Neuronal stem cell (in vitro differentiated cells): ENCODE measurements around the gene STING1.

Source experiments
- DNase-seq: peaks from one replicate; pipeline ENCODE4 v3.0.0-alpha.2; 2013; ENCODE audit warnings: low spot score
- H2AFZ ChIP-seq: one replicate; pipeline ENCODE4 v1.6.1; 2013; ENCODE audit warnings: mild to moderate bottlenecking, low read length, inconsistent platforms
- H2AK5ac ChIP-seq: 2 replicates; pipeline ENCODE4 v1.6.1; 2013; ENCODE audit warnings: low read depth, mild to moderate bottlenecking, inconsistent platforms, low read length, moderate library complexity, mixed read lengths
- H2BK120ac ChIP-seq: 2 replicates; pipeline ENCODE4 v1.6.1; 2013; ENCODE audit warnings: low read depth, mild to moderate bottlenecking, inconsistent platforms, low read length, moderate library complexity, mixed read lengths
- H2BK12ac ChIP-seq: one replicate; pipeline ENCODE4 v1.6.1; 2013; ENCODE audit warnings: low read length, inconsistent platforms
- H2BK15ac ChIP-seq: 2 replicates; pipeline ENCODE4 v1.6.1; 2013; ENCODE audit warnings: mild to moderate bottlenecking, low read length, inconsistent platforms, mixed read lengths
- H2BK5ac ChIP-seq: one replicate; pipeline ENCODE4 v1.6.1; 2013; ENCODE audit warnings: inconsistent platforms, mild to moderate bottlenecking, low read length, moderate library complexity
- H3K14ac ChIP-seq: one replicate; pipeline ENCODE4 v1.6.1; 2013; ENCODE audit warnings: low read length, inconsistent platforms
- H3K18ac ChIP-seq: 2 replicates; pipeline ENCODE4 v1.6.1; 2013; ENCODE audit warnings: low read length, inconsistent platforms
- H3K23ac ChIP-seq: 2 replicates; pipeline ENCODE4 v1.6.1; 2013; ENCODE audit warnings: low read depth, mild to moderate bottlenecking, mixed read lengths, low read length, inconsistent platforms; ENCODE audit not compliant: poor library complexity
- H3K27ac ChIP-seq: replicated peaks from 3 replicates; pipeline ENCODE4 v1.5.1; 2013; ENCODE audit warnings: low read length, inconsistent platforms
- H3K27me3 ChIP-seq, 3 experiments: 2 replicates each; pipeline ENCODE4 v1.6.1; 2013; ENCODE audit warnings: low read length in 3 of 3, mild to moderate bottlenecking in 2 of 3, inconsistent platforms in 1 of 3, low read depth in 1 of 3, mixed read lengths in 1 of 3, moderate library complexity in 1 of 3; ENCODE audit not compliant: control insufficient read depth in 3 of 3, insufficient read depth in 3 of 3
- H3K36me3 ChIP-seq, 2 donors: replicated peaks in 1 of 2; 2 replicates each; pipeline ENCODE4 v1.6.1; 2013; ENCODE audit warnings: low read length in 2 of 2; ENCODE audit not compliant: control insufficient read depth in 2 of 2, insufficient read depth in 2 of 2
- H3K4ac ChIP-seq: 2 replicates; pipeline ENCODE4 v1.6.1; 2013; ENCODE audit warnings: inconsistent platforms, mild to moderate bottlenecking, low read length, moderate library complexity
- H3K4me1 ChIP-seq, 2 donors: 1 replicate in 1 of 2; 2 replicates in 1 of 2; pipeline ENCODE4 v1.6.1; 2013; ENCODE audit warnings: low read length in 2 of 2, low read depth in 1 of 2; ENCODE audit not compliant: control insufficient read depth in 2 of 2, insufficient read depth in 1 of 2
- H3K4me2 ChIP-seq: one replicate; pipeline ENCODE4 v1.6.1; 2013; ENCODE audit warnings: mild to moderate bottlenecking, low read length, inconsistent platforms; ENCODE audit not compliant: insufficient read depth, poor library complexity, severe bottlenecking
- H3K4me3 ChIP-seq, 2 donors: 2 replicates each; pipeline ENCODE4 v1.5.1; 2013; ENCODE audit warnings: low read length in 2 of 2, mild to moderate bottlenecking in 2 of 2, inconsistent platforms in 1 of 2, moderate library complexity in 1 of 2
- H3K79me1 ChIP-seq: one replicate; pipeline ENCODE4 v1.6.1; 2013; ENCODE audit warnings: low read depth, mild to moderate bottlenecking, inconsistent platforms, low read length, moderate library complexity
- H3K9ac ChIP-seq: one replicate; pipeline ENCODE4 v1.6.1; 2013; ENCODE audit warnings: mild to moderate bottlenecking, low read depth, low read length, inconsistent platforms; ENCODE audit not compliant: poor library complexity
- H3K9me3 ChIP-seq, 2 donors: replicated peaks in 1 of 2; 2 replicates each; pipeline versions ENCODE3 to v1.6.1; 2013; ENCODE audit warnings: low read length in 2 of 2, mild to moderate bottlenecking in 2 of 2, inconsistent platforms in 1 of 2, low read depth in 1 of 2, mixed read lengths in 1 of 2, moderate library complexity in 1 of 2; ENCODE audit not compliant: control insufficient read depth in 2 of 2, insufficient read depth in 1 of 2
- H4K8ac ChIP-seq: one replicate; pipeline ENCODE4 v1.6.1; 2013; ENCODE audit warnings: low read depth, mild to moderate bottlenecking, inconsistent platforms, low read length, moderate library complexity
- H4K91ac ChIP-seq: one replicate; pipeline ENCODE4 v1.6.1; 2013; ENCODE audit warnings: low read length, low read depth, mild to moderate bottlenecking, inconsistent platforms; ENCODE audit not compliant: poor library complexity
- WGBS, 2 donors: extraction: QIAGEN DNeasy Blood & Tissue Kit; methylation state at CpG; one replicate each; pipeline ENCODE4 v1.1.7; 2013; ENCODE audit warnings: missing lambda C conversion rate in 2 of 2, mixed read lengths in 1 of 2; ENCODE audit not compliant: insufficient read length in 2 of 2, insufficient replicate concordance in 1 of 2; ENCODE audit errors: extremely low coverage in 2 of 2; 5-methylcytosine and 5-hydroxymethylcytosine counted together

Gene STING1

DNA sequence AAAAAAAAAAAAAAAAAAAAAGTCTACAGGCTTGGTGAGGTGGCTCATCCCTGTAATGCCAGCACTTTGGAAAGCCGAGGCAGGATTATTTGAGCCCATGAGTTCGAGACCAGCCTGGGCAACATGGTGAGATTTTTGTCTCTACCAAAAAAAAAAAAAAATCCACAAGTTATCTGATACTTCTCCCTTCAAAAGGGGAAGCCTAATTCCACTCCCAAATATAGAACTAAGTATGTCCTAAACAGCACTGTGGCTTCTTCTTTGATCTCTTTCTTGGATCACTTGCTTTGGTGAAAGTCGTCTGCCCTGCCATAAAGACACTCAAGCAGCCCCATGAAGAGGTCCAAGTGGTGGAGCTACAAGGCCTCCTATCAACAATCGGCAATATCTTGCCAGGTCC, 18.8 kb upstream of the STING1 start:
- no peak overlapping the region for H3K4ac ChIP-seq
- no peak overlapping the region for H2BK12ac ChIP-seq
- H3K9ac ChIP-seq: no peak overlapping the region
- H3K4me1 ChIP-seq: peaks cover 0 to 2% of the 10 kb centered on the region in 2 donors
- H2BK15ac ChIP-seq: no peak overlapping the region
- H3K4me3 ChIP-seq: no peak overlapping the region
- no peak overlapping the region for H2AK5ac ChIP-seq
- WGBS, 2 donors: no CpG with 5 or more reads among the region's 4 CpGs
- H4K8ac ChIP-seq: no peak overlapping the region
- no peak overlapping the region for H2BK5ac ChIP-seq
- no peak for DNase-seq
- H3K9me3 ChIP-seq: no peaks in the 10 kb centered on the region
- H2BK120ac ChIP-seq: no peak overlapping the region
- H3K27me3 ChIP-seq: peaks cover 0 to 3% (median 0%) of the 10 kb centered on the region in 3 experiments
- H3K23ac ChIP-seq: no peak overlapping the region
- H3K79me1 ChIP-seq: no peaks in the 10 kb centered on the region
- H4K91ac ChIP-seq: no peak overlapping the region
- no peaks in the 10 kb centered on the region for H3K36me3 ChIP-seq
- no peak overlapping the region for H3K14ac ChIP-seq
- H3K27ac ChIP-seq: no peak overlapping the region
- H3K4me2 ChIP-seq: no peak overlapping the region
- peak overlapping the region; percentile 13 for H3K18ac ChIP-seq
- no peak overlapping the region for H2AFZ ChIP-seq

DNA sequence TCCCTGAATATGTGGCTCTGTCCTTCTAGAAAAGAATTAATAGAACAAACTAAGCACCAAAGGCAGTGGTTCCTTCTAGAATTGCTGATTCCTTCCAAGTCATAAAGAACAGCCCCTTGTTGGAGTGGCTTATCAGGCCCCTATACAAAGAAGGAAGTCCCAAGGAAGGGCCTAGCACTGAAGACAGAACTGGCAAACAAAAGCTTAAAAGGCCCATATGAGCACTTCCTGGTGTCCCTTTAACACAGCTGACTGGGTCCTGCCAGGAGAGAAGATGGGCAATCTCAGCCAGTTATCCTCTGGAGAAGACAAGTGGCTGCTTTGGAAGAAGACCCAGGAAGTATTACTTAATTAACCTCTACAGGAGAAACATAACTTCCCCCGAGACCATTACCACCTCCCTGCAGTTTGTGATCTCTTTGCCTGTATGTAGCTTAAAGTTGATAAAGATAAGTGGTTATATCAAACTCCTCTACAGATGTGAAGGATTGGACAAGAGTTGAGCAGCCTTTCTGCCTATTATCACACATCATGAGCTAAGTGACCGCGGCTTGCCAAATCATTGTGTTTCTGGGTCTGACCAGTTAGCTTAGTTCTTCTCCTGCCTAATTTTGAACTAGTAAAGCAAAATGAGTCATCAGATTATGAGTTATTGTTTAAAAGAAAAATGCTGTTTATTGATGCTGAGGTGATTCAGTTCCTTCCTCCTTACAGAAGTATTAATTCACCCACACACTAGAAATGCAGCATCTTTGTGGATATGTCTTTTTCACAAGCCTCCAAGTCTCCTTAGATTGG, 13.3 kb upstream of the STING1 start:
- Histone ChIP-seq H2AFZ (no peak overlapping the region), H2BK12ac (no peak overlapping the region), H3K14ac (no peak overlapping the region), H2BK15ac (no peak overlapping the region), H4K8ac (no peak overlapping the region), H3K9me3 (no peaks in the 10 kb centered on the region), H2BK5ac (no peak overlapping the region), H3K23ac (no peak overlapping the region), H3K4ac (no peak overlapping the region), H3K9ac (no peak overlapping the region), H3K4me1 (no peaks in the 10 kb centered on the region), H3K4me2 (no peak overlapping the region), H3K36me3 (no peaks in the 10 kb centered on the region), H3K18ac (no peak overlapping the region), H3K27ac (no peak overlapping the region), H2BK120ac (no peak overlapping the region), H3K27me3 (peaks cover 0 to 2% (median 0%) of the 10 kb centered on the region in 3 experiments), H2AK5ac (no peak overlapping the region), H3K79me1 (no peaks in the 10 kb centered on the region), H3K4me3 (no peak overlapping the region), H4K91ac (no peak overlapping the region)
- DNase-seq: no peak
- no CpG with 5 or more reads among the region's 3 CpGs for WGBS, 2 donors

DNA sequence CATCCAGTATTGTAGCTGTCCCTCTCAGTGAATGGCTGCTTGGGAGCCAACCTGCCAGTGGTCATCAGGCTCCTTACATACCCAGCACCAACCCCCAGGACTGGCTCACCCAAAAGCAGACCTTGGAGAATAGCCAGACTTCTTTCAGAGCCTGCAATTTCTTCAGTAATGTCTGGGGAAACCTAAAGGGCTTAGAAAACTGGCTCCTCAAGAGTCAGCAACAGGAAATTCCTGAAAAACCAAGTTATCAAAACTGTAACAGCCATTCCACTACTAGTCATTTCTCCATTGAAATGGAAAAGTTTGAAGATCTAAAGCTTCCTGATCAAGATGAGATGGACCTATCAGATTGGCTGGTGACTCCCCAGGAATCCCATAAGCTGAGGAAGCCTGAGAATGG, 12.3 kb upstream of the STING1 start:
- no peak overlapping the region for H2AK5ac ChIP-seq
- no peaks in the 10 kb centered on the region for H3K36me3 ChIP-seq
- H3K4ac ChIP-seq: no peak overlapping the region
- no peak overlapping the region for H4K8ac ChIP-seq
- H3K18ac ChIP-seq: no peak overlapping the region
- no peaks in the 10 kb centered on the region for H3K9me3 ChIP-seq
- no peak for DNase-seq
- no peak overlapping the region for H2BK15ac ChIP-seq
- H3K4me2 ChIP-seq: no peak overlapping the region
- H4K91ac ChIP-seq: no peak overlapping the region
- no peak overlapping the region for H3K14ac ChIP-seq
- no peak overlapping the region for H3K23ac ChIP-seq
- no peak overlapping the region for H3K27ac ChIP-seq
- no peak overlapping the region for H3K9ac ChIP-seq
- no peak overlapping the region for H3K4me3 ChIP-seq
- H3K79me1 ChIP-seq: no peaks in the 10 kb centered on the region
- H3K27me3 ChIP-seq: peaks cover 0 to 2% (median 0%) of the 10 kb centered on the region in 3 experiments
- no peak overlapping the region for H2AFZ ChIP-seq
- H2BK12ac ChIP-seq: no peak overlapping the region
- H2BK5ac ChIP-seq: no peak overlapping the region
- H3K4me1 ChIP-seq: no peaks in the 10 kb centered on the region
- no peak overlapping the region for H2BK120ac ChIP-seq

DNA sequence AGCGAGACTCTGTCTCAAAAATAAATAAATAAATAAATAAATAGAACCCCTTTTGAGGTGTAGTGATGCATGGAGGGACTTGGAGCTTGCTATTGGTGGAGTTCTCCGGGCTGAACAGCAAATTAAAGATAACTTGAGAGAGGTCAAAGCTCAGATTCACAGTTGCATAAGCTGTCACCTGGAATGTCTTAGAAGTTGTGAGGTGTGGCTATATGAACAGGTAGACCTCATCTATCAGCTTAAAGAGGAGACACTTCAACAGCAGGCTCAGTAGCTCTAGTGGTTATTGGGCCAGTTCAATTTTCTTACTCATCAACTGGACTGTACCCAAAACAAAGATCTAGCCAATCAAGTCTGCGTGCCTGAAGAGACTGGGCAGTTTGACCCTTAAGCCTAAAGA, 11.7 kb upstream of the STING1 start:
- no peak overlapping the region for H3K9ac ChIP-seq
- H3K4me3 ChIP-seq: no peak overlapping the region
- H3K23ac ChIP-seq: no peak overlapping the region
- no peak overlapping the region for H4K8ac ChIP-seq
- no peak overlapping the region for H2BK12ac ChIP-seq
- no peaks in the 10 kb centered on the region for H3K4me1 ChIP-seq
- no peak overlapping the region for H3K18ac ChIP-seq
- H3K27me3 ChIP-seq: peaks cover 0 to 2% (median 0%) of the 10 kb centered on the region in 3 experiments
- no peak overlapping the region for H2AFZ ChIP-seq
- H2BK120ac ChIP-seq: no peak overlapping the region
- H3K9me3 ChIP-seq: no peaks in the 10 kb centered on the region
- H4K91ac ChIP-seq: no peak overlapping the region
- no CpG with 5 or more reads among the region's 3 CpGs for WGBS, 2 donors
- no peak overlapping the region for H3K27ac ChIP-seq
- H2BK5ac ChIP-seq: no peak overlapping the region
- H3K36me3 ChIP-seq: no peaks in the 10 kb centered on the region
- H3K4ac ChIP-seq: no peak overlapping the region
- no peak overlapping the region for H2AK5ac ChIP-seq
- no peak overlapping the region for H3K4me2 ChIP-seq
- H2BK15ac ChIP-seq: no peak overlapping the region
- no peak overlapping the region for H3K14ac ChIP-seq
- DNase-seq: no peak
- H3K79me1 ChIP-seq: no peaks in the 10 kb centered on the region
